Breast epithelium (tissue), 3 donors: ENCODE data around the gene HDAC8.

ENCODE experiments used
- POLR2A ChIP-seq: fragments of 450-650 bp; IDR thresholded peaks from one replicate; pipeline ENCODE4 v1.6.1; 2016; ENCODE audit warnings: antibody characterized with exemption, mild to moderate bottlenecking, moderate library complexity
- POLR2AphosphoS5 ChIP-seq, 3 donors: sonication (generic); formaldehyde crosslinking; IDR thresholded peaks; one replicate each; pipeline ENCODE4 v1.6.1; 2017; ENCODE audit warnings: antibody characterized with exemption in 3 of 3

DNA sequence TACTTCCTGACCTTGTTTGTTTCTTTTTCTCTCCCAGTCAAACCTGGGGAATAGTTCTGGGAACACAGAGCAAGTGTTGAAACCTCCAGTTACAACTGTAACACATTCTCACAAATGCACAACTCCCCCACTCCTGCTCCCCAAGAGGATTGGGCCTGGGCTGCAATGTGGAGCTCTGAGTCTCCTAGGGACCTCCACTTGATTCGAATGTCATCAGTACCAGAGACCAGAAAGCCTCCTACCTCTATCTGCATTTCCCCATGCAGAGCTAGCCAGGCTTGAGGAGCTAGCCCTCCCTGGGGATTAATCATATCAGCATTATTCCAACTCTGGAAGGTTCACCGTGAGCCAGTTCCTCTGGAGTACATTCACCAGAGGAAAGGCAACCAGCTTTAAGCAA is 225.3 kb downstream of the HDAC8 start:
- TF ChIP-seq POLR2AphosphoS5 (IDR thresholded peaks at IDR 0.05) (no peak), POLR2A (no peak)
